SK-N-SH (cell line): ENCODE measurements around the gene CXCL10. TPM values are rescaled to one million over a fixed set of nuclear protein-coding genes. Genes with fewer than 3 reads are reported as not detected.
"Not testable (repeated sequence)": the region's sequence is repeated elsewhere in the genome, so short reads cannot be mapped to it uniquely, and the experiment has no call there.

Experiments
- CTCF ChIA-PET: fragments of 300-600, 350-600 bp; formaldehyde crosslinking; extraction: SDS; loops from one replicate; lab custom pipeline; 2021; lab: Yijun Ruan, JAX
- POLR2A ChIA-PET: fragments of 350-600 bp; sonication (Branson Sonifier 250); formaldehyde crosslinking; extraction: SDS; loops from one replicate; lab custom pipeline; 2020; ENCODE audit warnings: antibody characterized with exemption, inconsistent platforms; lab: Yijun Ruan, JAX
- DNase-seq: peaks from one replicate; pipeline ENCODE4 v3.0.0; 2012
- H2AFZ ChIP-seq: fragments of 200-600 bp; sonication (generic); 2 replicates; pipeline ENCODE4 v1.8.1; 2016; ENCODE audit warnings: antibody characterized with exemption, mild to moderate bottlenecking, low read depth
- H3F3A ChIP-seq: fragments of 200-600 bp; sonication (generic); replicated peaks from 2 replicates; pipeline ENCODE3; 2016; ENCODE audit warnings: antibody characterized with exemption, mild to moderate bottlenecking; ENCODE audit not compliant: insufficient read depth
- H3K27ac ChIP-seq, 2 experiments: fragments of 200-500 bp in 1 of 2; fragments of 200-600 bp in 1 of 2; sonication (Bioruptor generic) in 1 of 2; sonication (generic), shearing (Covaris generic) in 1 of 2; 2 replicates each; pipeline versions ENCODE4 v1.5.1 to v1.6.1; 2014 to 2016; ENCODE audit warnings: low read depth in 2 of 2, inconsistent platforms in 1 of 2, low read length in 1 of 2, mild to moderate bottlenecking in 1 of 2, mixed read lengths in 1 of 2
- H3K27me3 ChIP-seq: fragments of 200-600 bp; sonication (generic), shearing (Covaris generic); 2 replicates; pipeline ENCODE4 v1.6.1; 2016; ENCODE audit warnings: mixed run types; ENCODE audit not compliant: insufficient read depth
- H3K36me3 ChIP-seq, 2 experiments: fragments of 200-500 bp in 1 of 2; fragments of 200-600 bp in 1 of 2; sonication (Bioruptor generic) in 1 of 2; sonication (generic) in 1 of 2; replicated peaks in 1 of 2; 2 replicates each; pipeline versions ENCODE3 to v1.5.1; 2014 to 2016; ENCODE audit warnings: low read length in 1 of 2, mild to moderate bottlenecking in 1 of 2; ENCODE audit not compliant: insufficient read depth in 2 of 2, control insufficient read depth in 1 of 2
- H3K4me1 ChIP-seq, 2 experiments: fragments of 200-500 bp in 1 of 2; fragments of 200-600 bp in 1 of 2; sonication (Bioruptor generic) in 1 of 2; sonication (generic), shearing (Covaris generic) in 1 of 2; 2 replicates each; pipeline versions ENCODE4 v1.5.1 to v1.6.1; 2014 to 2016; ENCODE audit warnings: low read depth in 1 of 2, low read length in 1 of 2, mixed run types in 1 of 2; ENCODE audit not compliant: insufficient read depth in 2 of 2, control insufficient read depth in 1 of 2
- H3K4me2 ChIP-seq: fragments of 200-600 bp; sonication (generic), shearing (Covaris generic); 2 replicates; pipeline ENCODE4 v1.6.1; 2017; ENCODE audit warnings: mixed run types
- H3K4me3 ChIP-seq, 2 experiments: fragments of 200-500 bp in 1 of 2; fragments of 200-600 bp in 1 of 2; sonication (Bioruptor generic) in 1 of 2; sonication (generic), shearing (Covaris generic) in 1 of 2; 2 replicates each; pipeline versions ENCODE4 v1.5.1 to v1.8.1; 2014 to 2016; ENCODE audit warnings: low read depth in 2 of 2, inconsistent platforms in 1 of 2, low read length in 1 of 2, mild to moderate bottlenecking in 1 of 2, mixed read lengths in 1 of 2, moderate library complexity in 1 of 2
- H3K79me2 ChIP-seq: fragments of 200-600 bp; sonication (generic); 2 replicates; pipeline ENCODE4 v1.8.1; 2017; ENCODE audit warnings: mild to moderate bottlenecking; ENCODE audit not compliant: insufficient read depth
- H3K9ac ChIP-seq: fragments of 200-600 bp; sonication (generic); 2 replicates; pipeline ENCODE4 v1.6.1; 2017; ENCODE audit warnings: mixed run types
- H3K9me2 ChIP-seq: fragments of 200-600 bp; sonication (generic); 2 replicates; pipeline ENCODE4 v1.6.1; 2017; ENCODE audit warnings: mixed run types
- H3K9me3 ChIP-seq: fragments of 200-600 bp; sonication (generic); 2 replicates; pipeline ENCODE4 v1.6.1; 2017; ENCODE audit warnings: mixed run types, mild to moderate bottlenecking, moderate library complexity
- H4K20me1 ChIP-seq: fragments of 200-600 bp; sonication (generic); 2 replicates; pipeline ENCODE4 v1.6.1; 2017; ENCODE audit warnings: mild to moderate bottlenecking, mixed run types; ENCODE audit not compliant: insufficient read depth
- WGBS: methylation state at CpG from one replicate; pipeline ENCODE4 v1.1.6; 2017; ENCODE audit warnings: low lambda C conversion rate; 5-methylcytosine and 5-hydroxymethylcytosine counted together
- polyA plus RNA-seq, 3 experiments: library from polyadenylated mRNA; depleted of rRNA; stranded (reverse); fragments of >200 nt; gene quantifications; 2 replicates each; pipeline ENCODE4 v1.2.3, GENCODE V29; 2012
- TF ChIP-seq, protein P1 (sequence below): IDR thresholded peaks from 2 replicates; pipeline ENCODE4; 2012

Gene CXCL10
- polyA plus RNA-seq, 1 of the 3 experiments (the other 2 are of a cell fraction) = not detected

DNA sequence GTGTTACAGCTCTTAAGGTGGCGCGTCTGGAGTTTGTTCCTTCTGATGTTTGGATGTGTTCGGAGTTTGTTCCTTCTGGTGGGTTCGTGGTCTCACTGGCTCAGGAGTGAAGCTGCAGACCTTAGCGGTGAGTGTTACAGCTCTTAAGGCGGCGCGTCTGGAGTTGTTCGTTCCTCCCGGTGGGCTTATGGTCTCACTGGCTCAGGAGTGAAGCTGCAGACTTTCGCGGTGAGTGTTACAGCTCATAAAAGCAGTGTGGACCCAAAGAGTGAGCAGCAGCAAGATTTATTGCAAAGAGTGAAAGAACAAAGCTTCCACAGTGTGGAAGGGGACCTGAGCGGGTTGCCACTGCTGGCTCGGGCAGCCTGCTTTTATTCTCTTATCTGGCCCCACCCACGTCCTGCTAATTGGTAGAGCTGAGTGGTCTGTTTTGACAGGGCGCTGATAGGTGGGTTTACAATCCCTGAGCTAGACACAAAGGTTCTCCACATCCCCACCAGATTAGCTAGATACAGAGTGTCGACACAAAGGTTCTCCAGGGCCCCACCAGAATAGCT is 26.6 kb upstream of the CXCL10 start:
- H3F3A ChIP-seq, DNase-seq, H3K9me2 ChIP-seq, H2AFZ ChIP-seq, H3K27me3 ChIP-seq, H3K9ac ChIP-seq, H3K4me1 ChIP-seq, H3K9me3 ChIP-seq, POLR2A ChIA-PET, H3K36me3 ChIP-seq, H3K27ac ChIP-seq, H3K4me2 ChIP-seq, H3K79me2 ChIP-seq, H4K20me1 ChIP-seq, H3K4me3 ChIP-seq: not testable (repeated sequence)
- WGBS = 81% methylated on average over 10 of the region's 17 CpGs
- CTCF ChIA-PET = interaction anchor here (1.0 kb wide), 1 partner anchor 10 kb away, joined by 3 read pairs; no protein-coding TSS in a partner anchor

DNA sequence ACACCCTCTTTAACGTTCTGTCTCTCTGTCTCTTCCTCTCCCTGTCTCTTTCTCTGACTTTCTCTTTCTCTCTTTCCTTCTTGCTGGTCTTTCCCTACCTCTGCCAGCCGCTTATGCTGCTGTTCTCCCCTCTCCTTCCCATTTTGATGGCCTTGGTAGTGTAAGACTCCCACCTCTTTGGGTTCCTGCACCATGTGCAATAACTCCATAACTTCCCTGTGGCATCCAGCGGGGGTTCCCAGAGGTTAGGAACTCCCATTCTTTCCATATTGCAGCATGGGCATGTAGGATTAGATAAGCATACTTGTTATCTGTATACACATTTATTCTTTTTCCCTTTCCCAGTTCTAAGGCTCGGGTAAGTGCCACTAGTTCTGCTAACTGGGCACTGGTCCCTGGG is 21.4 kb upstream of the CXCL10 start:
- H3K9me3 ChIP-seq, POLR2A ChIA-PET, H3K4me2 ChIP-seq, H2AFZ ChIP-seq, H3K36me3 ChIP-seq, H4K20me1 ChIP-seq, H3F3A ChIP-seq, H3K4me3 ChIP-seq, H3K9me2 ChIP-seq, H3K9ac ChIP-seq, DNase-seq, H3K79me2 ChIP-seq, H3K4me1 ChIP-seq, CTCF ChIA-PET, H3K27ac ChIP-seq, H3K27me3 ChIP-seq: not testable (repeated sequence)
- 26% methylated on average over 4 of the region's 4 CpGs for WGBS

DNA sequence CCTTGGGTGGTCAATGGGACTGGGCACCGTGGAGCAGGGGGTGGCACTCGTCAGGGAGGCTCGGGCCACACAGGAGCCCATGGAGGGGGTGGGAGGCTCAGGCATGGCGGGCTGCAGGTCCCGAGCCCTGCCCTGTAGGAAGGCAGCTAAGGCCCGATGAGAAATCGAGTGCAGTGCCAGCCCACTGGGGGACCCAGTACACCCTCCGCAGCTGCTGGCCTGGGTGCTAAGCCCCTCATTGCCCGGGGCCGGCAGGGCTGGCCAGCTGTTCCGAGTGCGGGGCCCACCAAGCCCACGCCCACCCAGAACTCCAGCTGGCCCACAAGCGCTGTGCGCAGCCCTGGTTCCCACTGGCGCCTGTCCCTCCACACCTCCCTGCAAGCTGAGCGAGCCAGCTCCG is 20.0 kb upstream of the CXCL10 start:
- H3K9ac ChIP-seq, H3K36me3 ChIP-seq, H3K4me1 ChIP-seq, H3K27me3 ChIP-seq, H3K79me2 ChIP-seq, CTCF ChIA-PET, H3K9me3 ChIP-seq, DNase-seq, H3K4me3 ChIP-seq, H3F3A ChIP-seq, H3K27ac ChIP-seq, H4K20me1 ChIP-seq, POLR2A ChIA-PET, H2AFZ ChIP-seq, H3K9me2 ChIP-seq, H3K4me2 ChIP-seq: not testable (repeated sequence)
- WGBS = 92% methylated on average over 5 of the region's 18 CpGs

DNA sequence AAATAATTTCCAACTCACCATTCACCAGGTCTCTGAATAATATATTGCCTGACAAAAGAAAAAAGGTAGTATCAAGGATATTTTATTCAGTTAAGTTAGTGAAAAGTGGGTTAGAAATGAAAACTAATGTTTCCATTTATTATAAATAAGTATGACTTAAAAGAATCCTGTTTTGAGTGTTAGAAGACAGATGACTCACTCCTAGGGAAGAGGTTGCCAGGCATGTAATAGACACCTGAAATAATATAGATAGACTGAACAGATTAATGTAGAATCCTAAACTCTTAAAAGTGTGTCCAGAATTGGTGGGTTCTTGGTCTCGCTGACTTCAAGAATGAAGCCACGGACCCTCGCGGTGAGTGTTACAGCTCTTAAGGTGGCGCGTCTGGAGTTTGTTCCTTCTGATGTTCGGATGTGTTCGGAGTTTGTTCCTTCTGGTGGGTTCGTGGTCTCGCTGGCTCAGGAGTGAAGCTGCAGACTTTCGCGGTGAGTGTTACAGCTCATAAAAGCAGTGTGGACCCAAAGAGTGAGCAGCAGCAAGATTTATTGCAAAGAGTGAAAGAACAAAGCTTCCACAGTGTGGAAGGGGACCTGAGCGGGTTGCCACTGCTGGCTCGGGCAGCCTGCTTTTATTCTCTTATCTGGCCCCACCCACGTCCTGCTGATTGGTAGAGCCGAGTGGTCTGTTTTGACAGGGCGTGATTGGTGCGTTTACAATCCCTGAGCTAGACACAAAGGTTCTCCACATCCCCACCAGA is 19.1 kb upstream of the CXCL10 start:
- H3K9me3 ChIP-seq, H2AFZ ChIP-seq, H3K9me2 ChIP-seq, H3K4me2 ChIP-seq, H3K27ac ChIP-seq, H3K4me1 ChIP-seq, H3K79me2 ChIP-seq, H4K20me1 ChIP-seq, H3K9ac ChIP-seq, H3K4me3 ChIP-seq, H3K36me3 ChIP-seq, POLR2A ChIA-PET, H3F3A ChIP-seq, DNase-seq, H3K27me3 ChIP-seq: not testable (repeated sequence)
- WGBS = 64% methylated on average over 16 of the region's 18 CpGs
- TF ChIP-seq, protein P1, sequence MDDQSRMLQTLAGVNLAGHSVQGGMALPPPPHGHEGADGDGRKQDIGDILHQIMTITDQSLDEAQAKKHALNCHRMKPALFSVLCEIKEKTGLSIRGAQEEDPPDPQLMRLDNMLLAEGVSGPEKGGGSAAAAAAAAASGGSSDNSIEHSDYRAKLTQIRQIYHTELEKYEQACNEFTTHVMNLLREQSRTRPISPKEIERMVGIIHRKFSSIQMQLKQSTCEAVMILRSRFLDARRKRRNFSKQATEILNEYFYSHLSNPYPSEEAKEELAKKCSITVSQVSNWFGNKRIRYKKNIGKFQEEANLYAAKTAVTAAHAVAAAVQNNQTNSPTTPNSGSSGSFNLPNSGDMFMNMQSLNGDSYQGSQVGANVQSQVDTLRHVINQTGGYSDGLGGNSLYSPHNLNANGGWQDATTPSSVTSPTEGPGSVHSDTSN = peak; percentile 29; the same call in 1 of the 2 replicates
- CTCF ChIA-PET = interaction anchor here (1.1 kb wide), 1 partner anchor 46 kb away, joined by 3 read pairs; no protein-coding TSS in a partner anchor
